Muscle layer of duodenum (tissue), 2 donors: Measurements from ENCODE around the gene C10orf90.

Source experiments
- H3K27ac ChIP-seq: one replicate; pipeline ENCODE4 v1.7.0; 2013; ENCODE audit warnings: mild to moderate bottlenecking, low read length
- H3K27me3 ChIP-seq: one replicate; pipeline ENCODE4 v1.7.0; 2013; ENCODE audit warnings: low read depth, mild to moderate bottlenecking, control low read depth, low read length
- H3K36me3 ChIP-seq, 2 donors: one replicate each; pipeline ENCODE4 v1.7.0; 2013; ENCODE audit warnings: low read length in 2 of 2, control low read depth in 1 of 2, mild to moderate bottlenecking in 1 of 2; ENCODE audit not compliant: insufficient read depth in 2 of 2, control insufficient read depth in 1 of 2
- H3K4me1 ChIP-seq, 2 donors: one replicate each; pipeline ENCODE4 v1.7.0; 2013; ENCODE audit warnings: low read length in 2 of 2, mild to moderate bottlenecking in 2 of 2, control low read depth in 1 of 2, moderate library complexity in 1 of 2; ENCODE audit not compliant: insufficient read depth in 2 of 2, control insufficient read depth in 1 of 2
- H3K4me3 ChIP-seq, 2 donors: one replicate each; pipeline ENCODE4 v1.7.0; 2013; ENCODE audit warnings: low read length in 2 of 2, low read depth in 1 of 2, mild to moderate bottlenecking in 1 of 2
- H3K9me3 ChIP-seq, 2 donors: one replicate each; pipeline ENCODE4 v1.7.0; 2013; ENCODE audit warnings: low read length in 2 of 2, control low read depth in 1 of 2, mild to moderate bottlenecking in 1 of 2; ENCODE audit not compliant: control insufficient read depth in 1 of 2
- donor health status: healthy.

C10orf90 gene

GRCh38 chr10:126469692-126470091, 200.8 kb downstream of the C10orf90 start:
- H3K27me3 ChIP-seq: no peaks in the 10 kb centered on the region
- no peaks in the 10 kb centered on the region for H3K36me3 ChIP-seq
- no peak overlapping the region for H3K27ac ChIP-seq

GRCh38 chr10:126468876-126469643, 201.4 kb downstream of the C10orf90 start:
- no peaks in the 10 kb centered on the region for H3K9me3 ChIP-seq
- no peaks in the 10 kb centered on the region for H3K36me3 ChIP-seq
- no peak overlapping the region for H3K4me3 ChIP-seq
- no peaks in the 10 kb centered on the region for H3K27me3 ChIP-seq
- H3K4me1 ChIP-seq: no peaks in the 10 kb centered on the region
- H3K27ac ChIP-seq: no peak overlapping the region

More at GRCh38 chr10:126469692-126470091, 200.8 kb downstream of the C10orf90 start:
- H3K4me1 ChIP-seq: no peaks in the 10 kb centered on the region
- H3K9me3 ChIP-seq: no peaks in the 10 kb centered on the region
- H3K4me3 ChIP-seq: no peak overlapping the region

GRCh38 chr10:126468467-126468866, 202.0 kb downstream of the C10orf90 start:
- Histone ChIP-seq H3K36me3 (no peaks in the 10 kb centered on the region), H3K9me3 (no peaks in the 10 kb centered on the region), H3K4me1 (no peaks in the 10 kb centered on the region), H3K4me3 (no peak overlapping the region), H3K27me3 (no peaks in the 10 kb centered on the region), H3K27ac (no peak overlapping the region)

- no peak overlapping the region for H3K27ac ChIP-seq
- H3K27me3 ChIP-seq: no peaks in the 10 kb centered on the region
- no peaks in the 10 kb centered on the region for H3K36me3 ChIP-seq
- H3K4me1 ChIP-seq: no peaks in the 10 kb centered on the region
- no peaks in the 10 kb centered on the region for H3K9me3 ChIP-seq
- H3K4me3 ChIP-seq: no peak overlapping the region
Measured at GRCh38 chr10:126465771-126466170, 204.7 kb downstream of the C10orf90 start.

GRCh38 chr10:126463286-126463685, 207.2 kb downstream of the C10orf90 start:
- H3K27ac ChIP-seq: no peak overlapping the region
- H3K4me3 ChIP-seq: no peak overlapping the region
- no peaks in the 10 kb centered on the region for H3K9me3 ChIP-seq
- H3K27me3 ChIP-seq: no peaks in the 10 kb centered on the region
- no peaks in the 10 kb centered on the region for H3K36me3 ChIP-seq
- H3K4me1 ChIP-seq: peaks cover 0 to 2% of the 10 kb centered on the region in 2 donors

GRCh38 chr10:126461289-126461940, 209.1 kb downstream of the C10orf90 start:
- peaks cover 0 to 5% of the 10 kb centered on the region in 2 donors for H3K4me1 ChIP-seq
- no peaks in the 10 kb centered on the region for H3K9me3 ChIP-seq
- H3K27ac ChIP-seq: no peak overlapping the region
- no peaks in the 10 kb centered on the region for H3K27me3 ChIP-seq
- no peaks in the 10 kb centered on the region for H3K36me3 ChIP-seq
- no peak overlapping the region for H3K4me3 ChIP-seq

GRCh38 chr10:126459878-126460481, 210.5 kb downstream of the C10orf90 start:
- Histone ChIP-seq H3K27me3 (no peaks in the 10 kb centered on the region), H3K36me3 (no peaks in the 10 kb centered on the region), H3K27ac (no peak overlapping the region), H3K4me1 (peaks cover 0 to 5% of the 10 kb centered on the region in 2 donors), H3K9me3 (no peaks in the 10 kb centered on the region), H3K4me3 (no peak overlapping the region)

GRCh38 chr10:126459032-126459831, 211.3 kb downstream of the C10orf90 start:
- Histone ChIP-seq H3K4me1 (peaks cover 0 to 5% of the 10 kb centered on the region in 2 donors), H3K9me3 (no peaks in the 10 kb centered on the region), H3K4me3 (no peak overlapping the region), H3K27ac (no peak overlapping the region), H3K27me3 (no peaks in the 10 kb centered on the region), H3K36me3 (no peaks in the 10 kb centered on the region)

- Histone ChIP-seq H3K4me3 (no peak overlapping the region), H3K4me1 (peaks cover 0 to 5% of the 10 kb centered on the region in 2 donors), H3K27me3 (no peaks in the 10 kb centered on the region), H3K36me3 (no peaks in the 10 kb centered on the region), H3K9me3 (no peaks in the 10 kb centered on the region), H3K27ac (no peak overlapping the region)
Measured at GRCh38 chr10:126458466-126458865, 212.0 kb downstream of the C10orf90 start.

GRCh38 chr10:126456632-126457031, 213.9 kb downstream of the C10orf90 start:
- no peaks in the 10 kb centered on the region for H3K9me3 ChIP-seq
- H3K4me3 ChIP-seq: no peak overlapping the region
- H3K27ac ChIP-seq: no peak overlapping the region
- H3K27me3 ChIP-seq: no peaks in the 10 kb centered on the region
- no peaks in the 10 kb centered on the region for H3K36me3 ChIP-seq
- peaks cover 0 to 5% of the 10 kb centered on the region in 2 donors for H3K4me1 ChIP-seq
